Progenitor cell of endocrine pancreas (in vitro differentiated cells): ENCODE results near the gene PXMP2. TPM values are rescaled to one million over a fixed set of nuclear protein-coding genes. Genes with fewer than 3 reads are reported as not detected.

Source experiments
- DNase-seq: peaks from one replicate; pipeline ENCODE4 v3.0.0; 2021; ENCODE audit warnings: low spot score; ENCODE audit not compliant: unreplicated experiment
- H3K27ac Mint-ChIP-seq: 2 replicates; pipeline ENCODE4 v1.8.0; 2021; ENCODE audit warnings: mild to moderate bottlenecking, moderate library complexity, mixed read lengths
- H3K27me3 Mint-ChIP-seq: 2 replicates; pipeline ENCODE4 v1.8.0; 2021; ENCODE audit warnings: mixed read lengths
- H3K36me3 Mint-ChIP-seq: 2 replicates; pipeline ENCODE4 v1.8.0; 2022; ENCODE audit warnings: mixed read lengths; ENCODE audit not compliant: insufficient read depth
- H3K4me1 Mint-ChIP-seq: 2 replicates; pipeline ENCODE4 v1.8.0; 2021; ENCODE audit warnings: low read depth, mixed read lengths
- H3K4me3 Mint-ChIP-seq: 2 replicates; pipeline ENCODE4 v1.8.0; 2021; ENCODE audit warnings: low read depth, mild to moderate bottlenecking, moderate library complexity, mixed read lengths
- H3K9me3 Mint-ChIP-seq: 2 replicates; pipeline ENCODE4 v1.8.0; 2021; ENCODE audit warnings: low read depth, mixed read lengths
- total RNA-seq: library from RNA; stranded (reverse); gene quantifications from 2 replicates; pipeline ENCODE4 v1.2.1, GENCODE V29; 2021
- TF ChIP-seq, protein P1 (sequence below): fragments of 200-600 bp; sonication (generic); IDR thresholded peaks from one replicate; pipeline ENCODE4 v1.5.0; 2021; ENCODE audit warnings: antibody characterized with exemption, mild to moderate bottlenecking; ENCODE audit not compliant: unreplicated experiment

The PXMP2 gene
- total RNA-seq, 1 donor from 2014 or later = 25.0 TPM

DNA sequence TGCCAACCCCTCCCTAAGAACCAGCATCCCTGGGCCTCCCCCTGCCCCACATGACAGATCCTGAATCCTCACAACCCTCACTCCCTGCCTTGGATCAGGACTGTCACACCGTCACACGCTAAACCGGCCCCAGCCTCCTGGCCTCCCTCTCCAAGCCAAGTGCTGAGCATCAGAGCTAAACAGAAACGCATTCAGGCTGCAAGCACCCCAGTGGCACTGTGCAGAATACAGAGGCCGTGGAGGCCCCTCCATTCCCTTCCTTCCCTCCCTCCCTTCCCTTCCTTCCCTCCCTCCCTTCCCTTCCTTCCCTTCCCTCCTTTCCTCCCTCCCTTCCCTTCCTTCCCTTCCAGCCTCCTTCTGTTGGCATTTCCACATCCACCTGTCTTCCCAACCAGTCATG lies 12.8 kb upstream of the PXMP2 start:
- H3K4me1 Mint-ChIP-seq = no peaks in the 10 kb centered on the region
- no peak overlapping the region for H3K27ac Mint-ChIP-seq
- DNase-seq = no peak
- H3K36me3 Mint-ChIP-seq = peaks cover 22% of the 10 kb centered on the region
- no peaks in the 10 kb centered on the region for H3K27me3 Mint-ChIP-seq
- TF ChIP-seq, protein P1, sequence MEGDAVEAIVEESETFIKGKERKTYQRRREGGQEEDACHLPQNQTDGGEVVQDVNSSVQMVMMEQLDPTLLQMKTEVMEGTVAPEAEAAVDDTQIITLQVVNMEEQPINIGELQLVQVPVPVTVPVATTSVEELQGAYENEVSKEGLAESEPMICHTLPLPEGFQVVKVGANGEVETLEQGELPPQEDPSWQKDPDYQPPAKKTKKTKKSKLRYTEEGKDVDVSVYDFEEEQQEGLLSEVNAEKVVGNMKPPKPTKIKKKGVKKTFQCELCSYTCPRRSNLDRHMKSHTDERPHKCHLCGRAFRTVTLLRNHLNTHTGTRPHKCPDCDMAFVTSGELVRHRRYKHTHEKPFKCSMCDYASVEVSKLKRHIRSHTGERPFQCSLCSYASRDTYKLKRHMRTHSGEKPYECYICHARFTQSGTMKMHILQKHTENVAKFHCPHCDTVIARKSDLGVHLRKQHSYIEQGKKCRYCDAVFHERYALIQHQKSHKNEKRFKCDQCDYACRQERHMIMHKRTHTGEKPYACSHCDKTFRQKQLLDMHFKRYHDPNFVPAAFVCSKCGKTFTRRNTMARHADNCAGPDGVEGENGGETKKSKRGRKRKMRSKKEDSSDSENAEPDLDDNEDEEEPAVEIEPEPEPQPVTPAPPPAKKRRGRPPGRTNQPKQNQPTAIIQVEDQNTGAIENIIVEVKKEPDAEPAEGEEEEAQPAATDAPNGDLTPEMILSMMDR = no peak
- no peak overlapping the region for H3K4me3 Mint-ChIP-seq
- no peaks in the 10 kb centered on the region for H3K9me3 Mint-ChIP-seq

DNA sequence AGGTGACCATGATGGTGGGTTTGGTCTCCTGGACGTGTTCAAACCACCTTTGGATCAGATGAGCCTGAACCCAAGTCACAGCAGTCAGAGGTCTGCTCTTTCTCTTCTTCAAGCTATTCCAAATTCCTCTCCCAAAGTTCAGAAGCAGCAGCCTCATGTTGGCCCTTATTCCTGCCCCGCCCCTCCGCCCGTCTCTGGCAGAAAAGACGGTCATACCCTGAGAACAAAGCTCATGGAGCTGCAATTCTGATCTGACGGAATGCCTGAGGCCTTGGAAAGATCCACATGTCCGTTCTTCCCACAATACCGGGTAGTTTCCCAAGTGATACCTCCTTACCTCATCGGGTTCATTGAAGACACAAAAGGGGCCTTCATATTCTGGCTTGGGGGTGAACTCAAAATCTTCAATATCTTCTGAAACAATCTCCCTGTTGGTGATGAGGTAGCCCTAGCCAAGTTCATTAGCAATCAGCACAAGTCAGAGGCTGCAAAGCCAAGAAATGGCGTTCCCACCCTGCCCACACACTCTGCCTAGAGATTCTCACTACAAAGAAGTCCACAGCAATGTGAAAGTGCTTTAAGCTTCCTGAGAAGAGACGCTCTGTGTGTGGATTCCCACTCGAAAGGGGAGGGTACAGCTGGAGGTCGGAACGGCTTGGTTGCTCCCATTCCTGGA lies 11.5 kb upstream of the PXMP2 start:
- TF ChIP-seq, protein P1 = no peak
- no peaks in the 10 kb centered on the region for H3K4me1 Mint-ChIP-seq
- no peak for DNase-seq

DNA sequence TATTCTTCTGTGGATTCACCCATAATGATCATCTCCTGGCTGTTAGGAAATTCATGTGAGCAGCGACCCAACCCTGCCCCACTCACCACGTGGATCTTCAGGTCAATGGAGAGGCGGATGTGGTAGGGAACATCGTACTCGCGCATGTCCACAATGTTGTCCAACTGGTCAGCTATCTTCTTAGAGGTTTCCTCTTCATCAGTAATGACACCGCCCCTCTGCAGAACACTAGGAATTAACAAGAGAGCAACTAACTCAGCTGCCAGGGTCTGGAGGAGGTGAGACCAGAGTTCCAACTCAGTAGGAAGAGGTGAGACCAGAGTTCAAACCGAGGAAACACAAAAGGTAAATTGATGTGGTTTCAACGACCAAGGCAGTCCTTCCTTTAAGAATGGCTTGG lies 9.9 kb upstream of the PXMP2 start:
- H3K27me3 Mint-ChIP-seq = no peaks in the 10 kb centered on the region
- no peak overlapping the region for H3K4me3 Mint-ChIP-seq
- no peak for DNase-seq
- TF ChIP-seq, protein P1 = no peak
- H3K36me3 Mint-ChIP-seq = peaks cover 18% of the 10 kb centered on the region
- H3K9me3 Mint-ChIP-seq = no peaks in the 10 kb centered on the region
- no peaks in the 10 kb centered on the region for H3K4me1 Mint-ChIP-seq
- H3K27ac Mint-ChIP-seq = no peak overlapping the region

More for the DNA sequence above, 11.5 kb upstream of the PXMP2 start:
- Mint-ChIP-seq H3K4me3 (no peak overlapping the region), H3K9me3 (no peaks in the 10 kb centered on the region), H3K27me3 (no peaks in the 10 kb centered on the region), H3K27ac (no peak overlapping the region), H3K36me3 (peaks cover 21% of the 10 kb centered on the region)

DNA sequence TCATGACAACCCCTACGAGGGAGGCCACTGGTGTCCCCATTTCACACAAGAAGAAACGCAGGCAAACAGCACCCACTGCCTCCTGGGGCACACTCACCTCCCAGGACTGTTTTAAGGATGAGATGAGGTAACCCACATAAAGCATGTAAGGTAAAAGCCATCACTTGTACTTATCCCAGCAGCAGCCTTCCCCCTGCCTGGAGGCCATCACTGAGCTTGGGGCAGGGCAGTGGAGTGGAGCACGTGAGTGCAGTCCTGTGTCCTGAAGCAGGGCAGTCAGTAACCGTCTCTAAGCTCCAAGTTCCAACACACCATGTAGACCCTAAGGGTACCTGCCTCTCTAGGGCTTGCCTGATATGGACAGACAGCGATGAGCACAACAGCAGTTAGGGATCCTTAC lies 2.0 kb upstream of the PXMP2 start:
- Mint-ChIP-seq H3K36me3 (peaks cover 3% of the 10 kb centered on the region), H3K9me3 (no peaks in the 10 kb centered on the region), H3K4me3 (peak overlapping the region; percentile 68), H3K27me3 (peaks cover 10% of the 10 kb centered on the region), H3K4me1 (peaks cover 11% of the 10 kb centered on the region), H3K27ac (peak overlapping the region; percentile 45)
- DNase-seq = no peak
- TF ChIP-seq, protein P1 = no peak

DNA sequence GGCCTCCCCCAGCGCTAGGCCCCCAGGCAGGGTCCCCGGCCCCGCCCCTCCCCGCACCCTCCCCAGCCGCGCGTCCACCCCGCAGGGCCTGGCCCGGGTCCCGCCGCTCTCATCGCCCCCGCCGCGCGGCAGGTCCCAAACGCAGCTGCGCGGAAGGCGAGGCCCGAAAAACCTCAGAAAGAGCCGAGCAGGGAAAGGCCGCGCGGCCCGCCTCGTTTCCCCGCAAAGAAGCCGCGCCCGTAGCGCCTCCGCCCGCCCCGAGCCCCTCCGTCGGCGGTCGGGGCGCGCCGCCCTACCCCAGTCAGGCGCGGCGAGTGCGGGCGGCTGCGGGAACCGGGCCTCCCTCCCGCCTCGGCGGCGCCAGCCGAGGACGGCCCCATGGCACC lies 569 bp upstream of the PXMP2 start:
- TF ChIP-seq, protein P1 = no peak
- Mint-ChIP-seq H3K4me3 (peak overlapping the region; percentile 73), H3K27me3 (peaks cover 10% of the 10 kb centered on the region), H3K4me1 (peaks cover 11% of the 10 kb centered on the region), H3K36me3 (no peaks in the 10 kb centered on the region), H3K27ac (peak overlapping the region; percentile 81), H3K9me3 (no peaks in the 10 kb centered on the region)
- DNase-seq = no peak
